Adipocyte (in vitro differentiated cells): ENCODE measurements around the gene MGMT.
A peak's percentile ranks its signal among the peaks of the same experiment; 100 is the strongest.

Experiments used
- DNase-seq: peaks from one replicate; pipeline ENCODE4 v3.0.0-alpha.2; 2015; ENCODE audit warnings: low read depth
- H3K27me3 ChIP-seq: replicated peaks from 2 replicates; pipeline ENCODE4 v1.7.0; 2013; ENCODE audit warnings: mild to moderate bottlenecking, low read length, moderate library complexity; ENCODE audit not compliant: control insufficient read depth, insufficient read depth
- H3K36me3 ChIP-seq: 2 replicates; pipeline ENCODE4 v1.7.0; 2013; ENCODE audit warnings: low read length, mild to moderate bottlenecking, moderate library complexity; ENCODE audit not compliant: control insufficient read depth, insufficient read depth, severe bottlenecking
- H3K4me1 ChIP-seq: 2 replicates; pipeline ENCODE4 v1.7.0; 2013; ENCODE audit warnings: mild to moderate bottlenecking, low read length, moderate library complexity; ENCODE audit not compliant: control insufficient read depth, insufficient read depth
- H3K4me3 ChIP-seq: 2 replicates; pipeline ENCODE4 v1.7.0; 2013; ENCODE audit warnings: mild to moderate bottlenecking, low read length, moderate library complexity
- H3K9ac ChIP-seq: 2 replicates; pipeline ENCODE4 v1.7.0; 2013; ENCODE audit warnings: mild to moderate bottlenecking, low read length, moderate library complexity
- H3K9me3 ChIP-seq: 2 replicates; pipeline ENCODE4 v1.7.0; 2013; ENCODE audit warnings: mild to moderate bottlenecking, low read length, moderate library complexity; ENCODE audit not compliant: control insufficient read depth

The MGMT gene

DNA sequence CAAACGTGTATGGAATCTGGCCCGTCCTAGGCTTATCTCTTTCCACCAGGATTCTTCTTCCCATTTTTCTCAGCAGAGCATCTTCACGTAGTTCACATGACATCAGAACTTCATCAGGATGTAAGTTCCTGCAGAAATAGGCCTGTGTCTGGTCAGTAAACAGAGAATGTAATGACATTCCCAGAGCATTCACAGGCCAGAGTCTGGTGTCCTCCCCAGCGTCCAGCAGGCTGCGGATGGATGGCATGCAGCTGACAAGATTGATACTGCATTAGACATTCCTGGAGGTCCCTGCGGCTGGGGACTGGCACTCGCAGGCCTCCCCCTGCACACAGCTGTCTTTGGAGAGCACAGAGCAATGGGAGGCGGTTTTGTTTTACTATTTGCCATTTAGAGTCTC, 28.7 kb downstream of the MGMT start:
- Histone ChIP-seq H3K4me1 (no peaks in the 10 kb centered on the region), H3K9me3 (peaks cover 27% of the 10 kb centered on the region), H3K27me3 (no peaks in the 10 kb centered on the region), H3K36me3 (peaks cover 3% of the 10 kb centered on the region), H3K4me3 (no peak overlapping the region), H3K9ac (no peak overlapping the region)
- DNase-seq = no peak

DNA sequence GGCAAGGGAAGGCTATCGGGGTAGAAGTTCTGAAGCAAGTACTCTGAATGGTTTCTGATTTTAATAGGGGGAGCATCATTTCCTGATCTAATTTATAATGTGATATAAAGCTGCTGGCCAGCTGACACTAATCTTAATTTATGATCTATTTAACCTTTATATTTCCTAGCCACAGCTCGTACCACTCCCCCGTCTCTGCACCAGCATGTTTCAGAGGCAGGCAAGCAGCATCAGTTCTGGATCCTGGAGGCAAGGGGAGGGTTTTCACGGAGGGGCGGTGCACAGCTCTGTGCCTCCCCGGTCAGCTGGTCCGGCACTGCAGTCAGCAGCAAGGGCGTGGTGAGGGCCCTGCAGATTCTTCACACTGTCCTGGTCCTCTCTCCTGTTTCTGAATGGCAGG, 30.0 kb downstream of the MGMT start:
- no peaks in the 10 kb centered on the region for H3K4me1 ChIP-seq
- DNase-seq = no peak
- H3K27me3 ChIP-seq = no peaks in the 10 kb centered on the region

DNA sequence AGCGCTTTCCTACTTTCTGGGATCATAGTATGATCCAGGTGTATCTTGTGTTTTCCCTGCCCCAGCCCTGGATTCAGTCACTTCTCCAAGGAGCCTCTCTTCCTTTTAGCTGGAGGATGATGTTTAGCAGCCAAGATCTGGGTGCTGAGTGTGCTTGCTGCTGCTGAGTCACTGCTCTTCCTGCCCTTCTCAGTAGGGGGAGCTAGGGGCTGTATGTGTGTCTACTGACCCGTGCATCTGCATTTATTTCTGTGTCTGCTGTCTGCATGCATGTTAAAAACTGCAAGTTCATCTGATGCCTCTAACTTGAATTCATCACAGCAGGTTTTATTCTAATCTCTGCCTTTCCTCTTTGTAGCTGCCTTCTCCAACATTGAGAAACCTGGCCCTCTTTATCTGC, 31.6 kb downstream of the MGMT start:
- no peak overlapping the region for H3K4me3 ChIP-seq
- no peaks in the 10 kb centered on the region for H3K27me3 ChIP-seq
- H3K9me3 ChIP-seq = no peaks in the 10 kb centered on the region
- DNase-seq = no peak
- H3K36me3 ChIP-seq = peaks cover 3% of the 10 kb centered on the region
- no peaks in the 10 kb centered on the region for H3K4me1 ChIP-seq
- H3K9ac ChIP-seq = no peak overlapping the region

More for the DNA sequence above, 30.0 kb downstream of the MGMT start:
- Histone ChIP-seq H3K36me3 (peaks cover 3% of the 10 kb centered on the region), H3K9me3 (peaks cover 14% of the 10 kb centered on the region), H3K4me3 (no peak overlapping the region), H3K9ac (no peak overlapping the region)

DNA sequence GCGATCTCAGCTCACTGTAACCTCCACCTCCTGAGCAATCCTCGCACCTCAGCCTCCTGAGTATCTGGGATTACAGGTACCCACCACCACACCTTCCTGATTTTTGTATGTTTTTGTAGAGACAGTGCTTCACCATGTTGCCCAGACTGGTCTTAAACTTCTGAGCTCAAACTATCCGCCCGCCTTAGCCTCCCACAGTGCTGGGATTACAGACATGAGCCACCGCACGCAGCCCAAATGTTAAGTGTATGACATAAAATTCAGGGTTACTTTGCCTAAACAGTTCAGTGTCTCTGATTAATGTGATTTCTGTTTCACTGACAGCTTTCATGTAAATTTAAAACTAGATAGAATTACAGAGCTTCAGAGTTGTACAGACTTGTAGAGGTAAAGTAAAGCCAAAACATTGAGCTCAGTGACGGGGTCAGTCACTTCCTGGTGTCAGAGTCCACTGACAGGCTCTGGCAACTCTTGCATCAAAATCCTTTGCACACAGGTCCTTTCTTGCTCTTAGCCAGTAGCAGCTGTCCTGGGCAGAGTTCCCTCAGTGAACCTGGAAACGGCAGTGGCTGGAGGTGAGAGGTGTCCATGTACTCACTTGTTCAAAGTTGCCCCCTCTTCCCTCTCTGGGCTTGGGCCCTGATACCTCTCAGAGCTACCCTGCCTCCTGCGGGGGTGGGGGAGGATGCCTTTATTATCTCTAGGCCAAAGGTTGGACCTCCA, 33.7 kb downstream of the MGMT start:
- Histone ChIP-seq H3K9ac (no peak overlapping the region), H3K4me1 (no peaks in the 10 kb centered on the region), H3K36me3 (peaks cover 2% of the 10 kb centered on the region), H3K4me3 (no peak overlapping the region), H3K9me3 (no peaks in the 10 kb centered on the region), H3K27me3 (no peaks in the 10 kb centered on the region)
- DNase-seq = no peak

DNA sequence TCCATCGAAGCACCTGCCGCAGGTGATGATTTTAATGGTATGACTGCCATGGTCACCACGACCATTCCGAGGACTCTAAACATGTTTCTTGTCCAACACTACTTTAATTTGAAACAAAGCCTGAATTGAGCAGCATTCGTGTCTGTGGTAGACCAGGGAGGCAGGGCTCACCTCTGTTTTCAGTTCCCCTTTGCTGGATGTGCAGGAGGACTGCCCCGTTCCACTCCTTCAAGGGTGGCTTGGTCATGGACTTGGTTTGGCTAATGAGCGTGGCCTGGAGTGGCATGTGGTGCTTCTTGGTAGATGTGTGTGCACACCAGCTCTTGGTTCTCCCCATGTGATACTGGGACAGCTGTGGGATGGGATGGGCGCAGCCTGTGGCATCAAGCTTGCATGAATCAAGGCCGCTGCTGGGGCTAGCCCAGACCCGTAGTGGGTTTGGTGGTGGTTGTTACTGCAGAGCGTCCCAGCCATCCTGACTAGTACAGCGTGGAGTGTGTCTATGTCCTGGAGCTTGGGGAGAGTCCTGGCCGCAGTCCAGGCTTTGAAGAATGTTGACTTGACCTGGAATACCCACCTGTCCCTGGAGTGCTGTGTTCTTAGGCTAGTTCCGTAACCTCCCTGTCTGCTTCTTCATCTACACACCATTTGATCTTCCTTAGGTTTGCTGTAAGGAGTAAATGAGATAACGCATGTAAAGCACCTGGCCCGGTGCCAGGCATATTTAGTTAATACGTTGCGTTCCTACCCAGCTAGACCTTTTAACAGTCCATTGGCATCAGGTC, 34.8 kb downstream of the MGMT start:
- no peaks in the 10 kb centered on the region for H3K4me1 ChIP-seq
- DNase-seq = no peak
- H3K27me3 ChIP-seq = no peaks in the 10 kb centered on the region
- no peak overlapping the region for H3K9ac ChIP-seq
- H3K9me3 ChIP-seq = no peaks in the 10 kb centered on the region
- H3K36me3 ChIP-seq = no peaks in the 10 kb centered on the region
- no peak overlapping the region for H3K4me3 ChIP-seq

DNA sequence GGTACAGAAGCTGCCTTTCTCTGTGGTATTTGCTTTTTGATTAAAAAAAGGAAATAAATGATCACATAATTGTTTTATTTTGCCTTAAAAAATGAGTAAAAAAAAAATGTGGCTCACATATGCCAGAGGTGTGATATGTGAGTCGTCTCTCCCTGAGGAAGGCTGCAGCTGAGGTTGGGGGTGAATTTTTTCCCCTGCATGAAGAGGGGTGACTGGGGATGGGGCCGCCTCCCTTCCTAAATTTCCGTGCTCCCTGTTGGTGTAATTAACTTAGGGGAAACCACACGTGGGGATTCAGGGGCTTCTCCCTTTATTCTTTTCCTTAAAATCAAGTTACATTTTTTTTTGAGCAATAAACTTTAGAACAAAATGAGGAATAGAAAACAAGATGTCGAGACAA, 35.4 kb downstream of the MGMT start:
- Histone ChIP-seq H3K36me3 (no peaks in the 10 kb centered on the region), H3K9me3 (no peaks in the 10 kb centered on the region), H3K27me3 (no peaks in the 10 kb centered on the region), H3K9ac (no peak overlapping the region), H3K4me3 (no peak overlapping the region), H3K4me1 (no peaks in the 10 kb centered on the region)
- DNase-seq = no peak

DNA sequence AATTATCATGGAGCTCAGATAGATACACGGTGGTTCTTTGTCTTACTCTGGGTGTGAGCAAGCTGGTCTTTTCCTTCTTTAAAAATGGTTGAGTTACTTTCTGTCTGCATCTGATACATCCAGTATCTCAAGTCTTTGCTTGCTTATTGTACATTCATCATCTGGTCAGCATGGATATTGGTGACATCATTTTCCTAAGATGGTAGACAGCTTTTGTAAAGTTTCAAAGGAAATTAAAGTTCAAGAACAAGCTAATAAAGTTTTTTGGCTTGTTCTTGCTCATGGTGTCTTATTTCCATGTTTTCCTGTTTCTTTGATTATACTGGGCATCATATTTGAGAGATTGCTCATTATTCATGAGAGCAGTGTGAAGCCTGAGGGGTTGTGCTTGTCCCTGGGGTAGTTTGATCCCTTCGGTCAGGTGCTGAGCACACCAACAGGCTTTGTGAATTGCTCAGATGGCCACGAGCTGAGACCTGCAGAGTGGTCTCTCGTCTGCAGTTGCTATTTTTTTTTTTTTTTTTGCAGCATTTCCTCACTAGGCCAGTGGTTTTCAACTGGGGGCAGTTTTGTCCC, 38.5 kb downstream of the MGMT start:
- Histone ChIP-seq H3K4me1 (no peaks in the 10 kb centered on the region), H3K27me3 (no peaks in the 10 kb centered on the region), H3K4me3 (no peak overlapping the region), H3K9me3 (no peaks in the 10 kb centered on the region), H3K9ac (no peak overlapping the region), H3K36me3 (no peaks in the 10 kb centered on the region)
- no peak for DNase-seq

DNA sequence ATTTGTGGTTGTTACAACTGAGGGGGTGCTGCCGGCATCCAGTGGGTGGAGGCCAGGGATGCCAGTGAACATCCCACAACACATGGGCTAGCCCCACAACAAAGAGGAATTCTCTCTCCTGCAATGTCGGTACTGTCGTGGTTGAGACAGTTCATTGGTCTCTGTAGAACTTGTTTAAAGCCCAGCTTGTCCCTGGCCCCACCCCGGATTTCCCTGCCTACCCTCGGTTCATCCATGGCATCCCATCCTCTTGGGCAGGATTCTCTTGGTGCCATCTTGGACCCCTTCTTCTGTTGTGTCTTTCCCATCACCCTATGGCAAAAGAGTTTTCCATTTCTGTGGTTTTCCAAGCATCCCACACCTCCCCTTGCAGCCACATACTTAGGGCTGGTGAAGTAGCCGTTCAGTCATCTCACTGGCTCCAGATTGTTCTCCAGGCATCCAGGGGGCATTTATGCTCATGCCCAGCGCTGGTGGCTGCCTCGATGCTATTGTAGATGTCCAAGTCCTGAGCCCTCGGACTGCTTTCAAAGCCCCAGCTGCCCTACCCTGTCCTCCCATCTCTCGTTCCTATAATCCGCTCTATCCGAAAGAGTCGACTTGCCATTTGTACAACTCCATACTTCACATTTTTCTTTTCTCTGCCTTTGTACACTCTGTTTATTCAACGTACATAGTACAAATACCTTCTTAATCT, 39.2 kb downstream of the MGMT start:
- H3K9me3 ChIP-seq = no peaks in the 10 kb centered on the region
- no peak overlapping the region for H3K9ac ChIP-seq
- H3K36me3 ChIP-seq = no peaks in the 10 kb centered on the region
- H3K4me3 ChIP-seq = no peak overlapping the region
- no peaks in the 10 kb centered on the region for H3K4me1 ChIP-seq
- no peaks in the 10 kb centered on the region for H3K27me3 ChIP-seq
- DNase-seq = peak; percentile 1

DNA sequence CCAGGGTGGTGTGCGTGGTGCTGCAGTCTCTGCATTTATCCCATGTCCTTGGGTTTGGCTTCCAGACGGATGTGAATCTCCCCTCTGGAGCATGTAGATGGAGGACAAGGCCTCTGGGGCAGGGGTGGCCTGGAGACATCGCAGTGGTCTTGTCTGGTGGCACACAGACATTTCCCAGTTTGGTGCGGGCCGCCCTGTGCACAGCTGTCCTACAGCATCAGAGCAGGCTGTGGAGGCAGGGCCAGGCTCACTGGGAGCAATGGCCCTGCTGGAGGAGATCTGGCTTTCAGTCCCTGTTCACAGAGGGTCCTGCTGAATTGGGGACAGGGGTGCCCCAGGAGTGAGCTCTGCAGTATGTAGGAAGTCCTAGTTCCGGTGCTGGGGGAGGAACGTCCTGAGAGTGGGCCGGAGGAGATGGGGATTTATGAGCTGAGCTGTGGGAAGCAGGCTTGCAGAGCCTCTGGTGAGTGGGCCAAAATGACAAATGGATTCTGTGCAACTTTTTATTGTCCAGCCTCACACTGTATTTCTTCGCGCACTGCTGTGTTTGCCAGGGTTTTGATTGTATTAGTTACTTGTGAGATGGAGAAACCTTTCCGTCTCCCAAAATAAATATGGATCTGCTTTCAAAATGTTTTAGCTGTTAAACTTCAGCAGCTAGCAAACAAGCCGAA, 40.3 kb downstream of the MGMT start:
- H3K9me3 ChIP-seq = no peaks in the 10 kb centered on the region
- no peaks in the 10 kb centered on the region for H3K4me1 ChIP-seq
- DNase-seq = no peak
- no peak overlapping the region for H3K4me3 ChIP-seq
- H3K9ac ChIP-seq = no peak overlapping the region
- H3K27me3 ChIP-seq = no peaks in the 10 kb centered on the region
- H3K36me3 ChIP-seq = no peaks in the 10 kb centered on the region

DNA sequence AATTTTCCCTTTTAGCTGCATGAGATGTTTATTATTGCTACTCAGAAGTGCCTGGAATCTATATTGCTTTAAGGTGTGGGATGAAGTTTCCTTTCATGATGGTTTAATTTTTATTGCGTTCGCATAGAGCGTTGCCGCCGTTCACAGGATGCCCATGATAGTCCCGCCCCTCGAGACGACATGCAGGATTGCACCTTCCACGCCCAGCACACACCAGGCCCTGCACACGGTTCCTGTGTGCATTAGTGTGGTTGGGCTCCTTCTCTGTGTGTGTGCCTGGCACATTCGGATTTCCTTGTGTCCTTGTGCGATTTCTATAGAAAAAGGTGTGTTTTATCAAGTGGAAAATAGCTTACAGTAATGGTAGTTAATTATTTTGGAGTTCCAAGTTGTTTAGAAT, 42.1 kb downstream of the MGMT start:
- Histone ChIP-seq H3K4me1 (no peaks in the 10 kb centered on the region), H3K9me3 (no peaks in the 10 kb centered on the region), H3K4me3 (no peak overlapping the region), H3K9ac (no peak overlapping the region), H3K36me3 (no peaks in the 10 kb centered on the region), H3K27me3 (no peaks in the 10 kb centered on the region)
- DNase-seq = no peak

DNA sequence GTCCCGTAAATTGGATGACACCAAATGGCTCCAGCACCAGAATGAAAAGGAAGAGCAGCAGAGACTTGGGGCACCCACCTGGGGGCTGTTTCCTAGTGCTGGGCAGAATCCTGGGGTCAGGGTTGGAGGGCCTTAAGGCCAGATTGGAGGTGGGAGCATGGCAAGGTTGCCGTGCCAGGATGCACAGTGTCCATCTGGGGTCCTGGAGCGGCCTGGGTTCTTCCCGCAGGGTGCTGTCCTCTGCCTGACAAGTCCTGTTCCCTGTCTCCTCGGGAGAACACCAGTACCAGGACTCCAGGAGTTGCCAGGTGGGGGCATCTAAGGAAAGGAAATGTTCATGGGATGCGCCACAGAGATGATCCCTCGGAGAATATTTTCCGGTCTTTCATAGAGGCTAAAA, 42.8 kb downstream of the MGMT start:
- Histone ChIP-seq H3K36me3 (no peaks in the 10 kb centered on the region), H3K4me1 (no peaks in the 10 kb centered on the region), H3K27me3 (no peaks in the 10 kb centered on the region), H3K9me3 (no peaks in the 10 kb centered on the region), H3K4me3 (no peak overlapping the region), H3K9ac (no peak overlapping the region)
- no peak for DNase-seq
